Limb (tissue), 2 donors: ENCODE data around the gene NIM1K.
"Not testable (repeated sequence)": the region's sequence is repeated elsewhere in the genome, so short reads cannot be mapped to it uniquely, and the experiment has no call there.

Experiments
- DNase-seq, 2 donors: peaks; one replicate each; pipeline ENCODE4 v3.0.0-alpha.2; 2016; ENCODE audit errors: extremely low spot score in 2 of 2

The NIM1K gene

GRCh38 chr5:43313035-43313853, 121.2 kb downstream of the NIM1K start, which contains the start of gene HMGCS1:
HMGCS1 (minus strand) TSS chr5:43313412; CDS start chr5:43298965, 14,447 bp downstream.
- DNase-seq = peak; percentile 98 to 99

GRCh38 chr5:43313854-43314457, 121.9 kb downstream of the NIM1K start:
- DNase-seq = peak; percentile 21 to 51

GRCh38 chr5:43314724-43315123, 122.7 kb downstream of the NIM1K start:
- no peak for DNase-seq

DNA sequence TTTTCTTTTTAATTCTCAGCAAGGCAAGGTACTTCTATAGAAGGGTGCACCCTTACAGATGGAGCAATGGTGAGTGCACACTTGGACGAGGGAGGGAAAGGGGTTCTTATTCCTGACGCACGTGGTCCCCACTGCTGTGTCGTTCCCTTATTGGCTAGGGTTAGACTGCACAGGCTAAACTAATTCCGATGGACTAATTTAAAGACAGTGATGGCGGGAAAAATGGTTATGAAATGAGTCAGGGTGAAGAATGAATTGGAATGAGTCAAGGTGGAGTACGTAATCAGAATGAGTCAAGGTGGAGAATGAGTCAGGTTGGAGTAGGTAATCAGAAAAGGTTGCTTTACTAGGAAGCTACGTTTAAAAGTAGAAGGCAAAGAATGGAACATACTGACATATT, 123.2 kb downstream of the NIM1K start:
- no peak for DNase-seq

DNA sequence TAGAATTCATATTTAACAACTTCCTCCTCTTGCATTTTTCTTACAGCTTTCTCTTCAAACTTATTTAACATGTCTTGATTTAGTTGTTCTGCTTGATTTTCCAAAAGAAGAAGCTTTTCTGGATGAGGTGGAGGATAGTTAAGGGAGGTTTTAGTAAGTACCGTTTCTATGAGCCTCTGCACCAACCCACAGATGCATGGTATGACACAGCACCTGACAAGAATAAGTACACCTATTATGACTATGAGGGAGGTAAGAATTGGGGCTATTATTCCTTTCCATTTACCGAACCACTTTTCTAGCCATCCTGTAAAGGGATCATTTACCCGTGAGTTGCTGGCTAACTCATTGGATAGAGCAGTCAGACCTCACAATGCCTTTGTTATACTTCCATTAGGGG, 123.7 kb downstream of the NIM1K start:
- DNase-seq = no peak

GRCh38 chr5:43316421-43316820, 124.4 kb downstream of the NIM1K start:
- DNase-seq = no peak

DNA sequence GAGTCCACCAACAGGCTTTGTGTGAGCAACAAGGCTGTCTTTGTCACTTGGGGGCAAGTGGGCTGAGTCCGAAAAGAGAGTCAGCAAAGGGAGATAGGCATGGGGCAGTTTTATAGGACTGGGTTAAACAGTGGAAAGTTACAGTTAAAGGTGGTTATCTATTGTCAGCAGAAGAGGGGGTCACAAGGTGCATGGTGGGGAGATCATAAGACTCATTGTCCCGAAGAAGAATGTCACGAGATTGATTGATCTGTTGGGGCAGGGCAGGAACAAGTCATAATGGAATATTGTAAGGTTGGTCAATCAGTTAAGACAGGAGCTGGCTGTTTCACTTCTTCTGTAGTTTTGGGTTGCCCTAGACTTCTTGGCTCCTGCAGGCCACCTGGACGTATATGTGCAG, 128.8 kb downstream of the NIM1K start:
- DNase-seq = no peak

DNA sequence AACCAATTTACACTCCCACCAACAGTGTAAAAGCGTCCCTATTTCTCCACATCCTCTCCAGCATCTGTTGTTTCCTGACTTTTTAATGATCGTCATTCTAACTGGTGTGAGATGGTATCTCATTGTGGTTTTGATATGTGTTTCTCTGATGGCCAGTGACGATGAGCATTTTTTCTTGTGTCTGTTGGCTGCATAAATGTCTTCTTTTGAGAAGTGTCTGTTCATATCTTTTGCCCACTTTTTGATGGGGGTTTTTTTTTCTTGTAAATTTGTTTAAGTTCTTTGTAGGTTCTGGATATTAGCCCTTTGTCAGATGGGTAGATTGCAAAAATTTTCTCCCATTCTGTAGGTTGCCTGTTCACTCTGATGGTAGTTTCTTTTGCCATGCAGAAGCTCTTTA, 131.5 kb downstream of the NIM1K start:
- not testable (repeated sequence) for DNase-seq

DNA sequence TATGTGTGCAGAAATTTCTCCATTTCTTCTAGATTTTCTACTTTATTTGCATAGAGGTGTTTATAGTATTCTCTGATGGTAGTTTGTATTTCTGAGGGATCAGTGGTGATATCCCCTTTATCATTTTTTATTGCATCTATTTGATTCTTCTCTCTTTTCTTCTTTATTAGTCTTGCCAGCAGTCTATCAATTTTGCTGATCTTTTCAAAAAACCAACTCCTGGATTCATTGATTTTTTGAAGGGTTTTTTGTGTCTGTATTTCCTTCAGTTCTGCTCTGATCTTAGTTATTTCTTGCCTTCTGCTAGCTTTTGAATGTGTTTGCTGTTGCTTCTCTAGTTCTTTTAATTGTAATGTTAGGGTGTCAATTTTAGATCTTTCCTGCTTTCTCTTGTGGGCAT, 133.6 kb downstream of the NIM1K start:
- not testable (repeated sequence) for DNase-seq
